HG03342 (cell line): ENCODE data around the gene MSANTD1.

Experiments
- ATAC-seq: cut with Tn5 transposase; IDR thresholded peaks from one replicate; pipeline ENCODE4 v1.9.1; 2021; ENCODE audit warnings: mild to moderate bottlenecking, moderate library complexity; ENCODE audit not compliant: unreplicated experiment

The MSANTD1 gene

DNA sequence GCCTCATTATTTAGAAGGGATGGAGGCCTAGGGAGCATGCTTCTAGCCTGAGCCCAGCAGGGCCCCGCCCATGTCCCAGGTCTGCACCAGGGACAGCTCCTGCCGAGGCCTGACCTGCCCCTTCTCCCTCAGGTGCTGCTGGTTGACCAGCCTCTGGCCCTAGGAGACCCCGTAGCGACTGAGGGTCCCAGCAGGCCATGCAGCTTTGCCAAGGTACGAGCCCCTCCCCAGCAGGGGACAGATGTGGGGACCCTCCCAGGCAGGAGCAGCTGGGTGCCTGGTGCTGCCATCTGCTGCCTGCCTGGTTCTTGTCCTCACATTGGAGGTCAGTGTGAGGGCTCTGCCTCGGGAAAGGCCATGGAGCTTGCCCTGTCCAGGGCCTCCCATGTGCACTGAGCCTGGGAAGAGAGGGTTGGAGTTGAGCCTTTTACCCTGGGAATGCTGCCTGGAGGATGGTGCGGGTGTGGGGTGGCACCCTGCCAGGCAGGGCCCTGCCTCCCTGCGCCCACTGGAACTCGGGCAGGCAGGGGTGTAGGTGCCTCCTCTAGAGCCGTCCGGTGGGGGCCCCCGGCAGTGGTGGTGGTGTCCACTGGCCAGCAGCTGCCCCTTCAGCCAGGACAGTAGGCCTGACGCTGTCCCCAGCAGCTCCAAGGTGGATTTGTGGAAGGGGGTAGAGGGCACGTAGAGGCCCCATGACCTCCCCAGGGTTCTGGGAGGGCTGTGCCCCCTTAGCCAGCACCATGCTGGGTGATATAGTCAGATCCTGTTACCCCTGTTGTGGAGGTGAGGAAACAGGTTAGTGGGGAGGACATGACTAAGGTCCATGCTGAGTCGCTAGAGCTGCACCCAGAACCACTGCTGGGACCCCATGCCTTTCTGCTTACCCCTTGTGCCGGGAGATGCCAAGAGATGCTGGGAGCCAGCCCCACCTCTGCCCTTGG, 2.2 kb upstream of the MSANTD1 start:
- no peak for ATAC-seq

DNA sequence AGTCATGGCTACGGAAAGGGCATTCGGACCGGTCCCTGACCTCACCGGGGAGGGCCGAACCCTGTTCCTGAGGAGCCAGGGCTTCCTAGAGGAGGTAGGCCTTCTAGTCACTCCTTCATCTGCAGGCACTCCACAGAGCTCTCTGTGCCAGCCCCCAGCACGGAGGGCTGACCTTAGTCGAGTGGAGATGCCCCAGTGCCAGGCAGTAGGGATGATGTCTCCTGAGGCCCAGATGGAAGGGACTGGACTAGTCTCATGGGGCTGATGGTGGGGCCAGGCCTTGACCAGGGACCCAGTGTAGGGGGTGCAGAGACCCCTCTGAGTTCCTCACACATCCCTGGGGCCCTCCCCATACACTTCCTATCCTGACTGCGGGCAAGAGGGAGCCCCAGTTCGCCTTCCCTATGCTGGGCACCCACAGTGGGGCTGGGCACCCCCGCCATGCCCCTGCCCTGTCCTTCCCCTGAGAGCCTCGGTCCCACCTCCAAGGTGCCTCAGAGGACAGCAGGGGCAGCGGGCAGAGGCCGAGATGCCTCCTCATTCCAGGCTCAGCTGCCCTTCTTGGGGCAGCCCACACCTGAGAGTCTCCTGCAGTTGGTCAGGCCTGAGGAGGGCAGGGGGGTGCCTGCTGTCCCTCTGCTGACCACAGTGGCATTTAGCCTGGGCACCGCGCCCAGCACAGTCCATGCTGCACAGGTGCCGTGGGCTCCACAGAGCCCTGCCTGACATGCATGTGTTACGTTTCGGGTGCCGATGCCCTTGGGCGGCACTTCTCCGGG, 1.4 kb upstream of the MSANTD1 start:
- no peak for ATAC-seq

DNA sequence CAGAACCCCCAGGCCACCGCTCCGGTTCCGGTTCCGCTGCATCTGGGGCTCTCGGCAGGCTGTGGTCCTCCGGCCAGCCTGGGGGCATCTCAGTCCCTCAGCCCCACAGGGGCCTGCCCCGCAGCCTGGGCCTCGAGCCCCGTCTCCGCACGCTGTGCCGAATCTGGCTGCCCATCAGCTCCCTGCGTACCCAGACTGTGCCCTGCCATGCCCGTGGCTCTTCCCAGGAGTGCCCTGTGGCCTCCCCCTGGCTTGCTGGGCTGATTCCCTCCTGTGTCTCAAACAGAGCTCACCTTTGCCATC, 830 bp upstream of the MSANTD1 start:
- ATAC-seq = no peak

DNA sequence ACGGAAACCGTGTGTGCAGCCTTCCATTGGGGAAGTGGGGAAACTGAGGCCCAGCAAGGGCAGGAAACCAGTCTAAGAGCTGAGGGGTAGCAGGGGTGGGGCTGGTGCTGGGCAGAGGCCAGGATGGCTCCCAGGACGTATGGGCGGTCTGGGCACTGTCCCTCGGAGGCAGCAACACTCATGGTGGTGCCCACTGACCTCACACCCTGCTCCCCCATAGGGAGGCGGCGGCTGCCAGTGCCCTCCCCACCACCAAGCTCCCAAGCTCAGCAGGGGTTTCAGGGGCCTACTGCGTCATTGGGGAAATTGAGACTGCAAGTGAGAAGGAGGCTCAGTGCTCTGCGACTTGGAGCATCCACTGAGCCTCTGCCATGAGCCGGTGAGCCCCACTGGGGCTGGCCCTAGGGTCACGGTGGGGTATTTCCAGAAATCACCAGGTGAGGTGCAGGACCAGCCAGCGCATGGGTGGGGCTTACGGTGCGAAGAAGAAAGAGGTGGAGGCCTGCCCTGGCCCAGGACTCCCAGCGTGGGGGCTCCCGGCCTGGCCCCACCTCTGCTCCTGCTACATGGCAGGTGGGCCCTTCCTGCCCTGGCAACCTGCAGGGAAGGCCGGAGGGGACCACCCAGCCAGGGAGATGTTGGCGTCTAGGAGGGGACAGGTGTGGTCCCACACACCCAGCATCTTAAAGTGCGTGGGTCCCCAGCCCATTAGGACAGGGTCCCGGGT, 915 bp downstream of the MSANTD1 start:
- no peak for ATAC-seq

DNA sequence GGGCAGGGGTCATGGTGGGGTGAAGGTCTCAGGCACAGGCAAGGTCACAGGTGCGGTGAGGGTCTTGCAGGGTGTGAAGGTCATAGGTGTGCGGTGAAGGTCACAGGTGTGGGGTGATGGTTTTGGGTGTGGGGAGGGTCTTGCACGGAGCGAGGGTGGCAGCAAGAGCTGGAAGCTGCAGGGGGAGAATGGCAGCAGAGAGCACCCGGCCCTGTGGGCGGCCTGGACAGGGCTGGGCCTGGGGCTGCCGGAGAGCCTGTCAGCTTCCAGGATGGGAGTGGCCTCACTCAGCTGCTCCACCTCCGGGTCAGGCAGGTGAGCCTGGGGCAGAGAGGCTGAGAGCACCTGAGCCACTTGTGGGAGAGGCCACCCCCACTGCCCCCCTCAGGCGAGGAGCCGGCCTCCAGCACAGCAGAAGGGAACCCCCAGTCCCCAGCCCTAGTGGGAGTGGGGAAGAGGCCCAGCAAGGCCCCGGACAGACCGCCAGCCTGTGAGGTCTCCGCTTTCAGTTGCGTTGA, 1.5 kb downstream of the MSANTD1 start:
- no peak for ATAC-seq

DNA sequence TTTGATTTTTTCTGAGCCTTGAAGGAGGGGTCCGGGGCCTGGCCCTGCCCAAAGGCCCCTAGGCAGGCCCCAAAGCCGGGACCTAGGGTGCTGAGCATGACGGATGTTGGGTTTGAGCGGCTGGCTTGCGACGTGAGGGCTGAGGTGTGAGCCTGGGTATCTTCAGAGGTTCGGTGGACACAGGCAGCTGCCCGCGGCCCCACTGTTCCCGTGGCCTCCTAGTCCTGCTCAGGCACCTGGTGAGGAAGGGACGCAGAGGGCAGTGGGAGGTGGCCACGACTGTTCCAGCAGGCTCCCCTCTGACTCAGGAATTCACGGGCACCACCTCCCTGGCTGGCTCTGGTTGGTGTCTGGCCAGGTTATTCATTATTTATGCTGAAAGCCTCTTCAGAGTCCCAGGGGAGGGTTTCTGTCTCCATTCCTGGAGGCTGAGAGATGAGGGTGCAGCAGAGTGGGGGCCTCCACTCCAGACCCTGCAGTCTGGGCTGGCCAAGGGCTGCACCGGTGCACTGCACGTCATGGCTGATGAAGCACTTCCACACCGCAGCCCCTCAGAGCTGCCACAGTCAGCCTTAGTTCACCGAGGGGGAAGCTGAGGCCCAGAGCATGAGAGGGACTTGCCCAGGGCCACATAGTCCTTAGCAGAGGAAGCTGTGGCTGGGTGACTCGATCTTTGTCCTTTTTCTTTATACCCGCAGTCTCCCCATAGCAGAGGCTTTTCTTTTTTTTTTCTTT, 2.2 kb downstream of the MSANTD1 start:
- no peak for ATAC-seq

DNA sequence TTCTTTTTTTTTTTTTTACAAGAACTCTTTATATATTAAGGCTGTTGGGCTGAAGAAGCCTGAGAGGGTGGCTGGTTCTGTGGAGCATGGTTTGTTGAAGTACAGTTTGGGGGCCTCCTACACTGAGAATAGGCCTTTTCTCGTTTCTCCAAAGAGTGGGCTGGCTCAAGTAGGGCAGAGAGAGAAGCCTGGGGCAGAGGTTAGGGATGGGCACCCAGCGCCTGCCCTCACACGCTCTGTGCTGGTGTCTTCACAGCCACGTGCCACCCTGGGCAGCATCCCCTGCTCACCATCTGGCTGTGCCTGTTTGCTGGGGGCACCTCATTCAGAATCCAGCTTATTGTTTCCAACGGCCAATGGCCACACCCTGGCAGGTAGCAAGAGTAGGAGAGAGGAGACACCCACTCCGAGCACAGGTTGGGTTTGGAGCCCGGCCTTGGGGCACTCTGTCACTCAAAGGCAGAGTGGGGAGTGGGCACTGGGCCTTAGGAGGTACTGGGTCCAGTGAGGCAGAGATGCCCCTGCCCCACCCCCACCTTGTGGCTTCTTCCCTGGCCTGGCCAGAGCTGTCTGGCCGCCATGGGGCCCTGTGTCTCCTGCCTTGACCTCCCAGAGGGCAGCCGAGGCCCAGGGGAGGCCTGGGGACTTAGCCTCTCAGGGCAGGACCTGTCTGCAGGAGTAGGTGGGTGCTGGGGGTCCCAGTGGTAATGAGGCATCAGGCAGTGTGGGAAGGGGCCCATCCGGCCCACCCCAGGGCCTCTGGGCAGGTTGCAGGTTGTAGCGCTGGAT, 2.9 kb downstream of the MSANTD1 start:
- no peak for ATAC-seq

DNA sequence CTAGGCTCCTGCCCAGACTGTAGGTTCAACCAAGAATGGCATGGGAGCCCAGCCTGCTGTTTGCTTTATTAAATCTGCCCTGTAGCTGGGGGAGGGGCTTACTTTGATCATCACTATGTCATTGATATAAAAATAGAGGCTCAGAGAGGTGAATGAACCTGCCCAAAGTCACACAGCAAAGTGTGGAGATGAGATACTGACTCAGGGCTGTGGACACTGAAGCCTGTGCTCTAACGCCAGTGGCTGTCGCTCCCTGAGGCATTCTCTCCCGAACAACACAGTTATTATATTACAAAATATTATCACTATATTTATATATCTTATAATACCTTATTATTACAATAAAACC, 3.5 kb downstream of the MSANTD1 start:
- no peak for ATAC-seq

DNA sequence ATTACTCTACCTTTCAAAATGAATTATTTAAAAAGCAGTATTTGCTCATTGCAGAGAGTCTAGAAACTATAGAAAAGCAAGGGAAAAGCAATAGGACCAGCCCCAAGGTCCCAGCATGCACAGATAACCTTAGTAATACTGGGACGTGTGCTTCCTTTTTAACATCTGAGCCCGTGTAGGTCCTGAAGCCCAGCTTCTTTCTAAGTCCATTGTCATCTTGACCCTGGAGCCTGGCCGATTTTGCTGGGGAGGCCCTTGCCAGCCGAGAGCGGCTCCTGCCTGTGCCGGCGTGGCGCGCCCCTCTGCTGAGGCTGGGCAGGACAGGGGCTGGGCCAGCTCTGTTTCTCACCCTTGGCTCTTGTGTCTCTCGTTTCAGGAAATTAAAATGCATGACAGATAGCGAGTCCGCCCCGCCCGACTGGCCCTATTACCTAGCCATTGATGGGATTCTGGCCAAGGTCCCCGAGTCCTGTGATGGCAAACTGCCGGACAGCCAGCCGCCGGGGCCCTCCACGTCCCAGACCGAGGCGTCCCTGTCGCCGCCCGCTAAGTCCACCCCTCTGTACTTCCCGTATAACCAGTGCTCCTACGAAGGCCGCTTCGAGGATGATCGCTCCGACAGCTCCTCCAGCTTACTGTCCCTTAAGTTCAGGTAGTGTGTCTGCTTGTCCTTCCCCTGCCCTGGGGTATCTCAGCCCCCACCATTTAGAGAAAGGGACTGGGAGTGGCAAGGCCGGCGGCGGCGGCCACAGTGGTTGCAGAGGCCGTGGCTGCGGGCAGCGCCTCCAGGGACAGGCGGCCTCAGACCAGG, 4.1 kb downstream of the MSANTD1 start:
- ATAC-seq = no peak

DNA sequence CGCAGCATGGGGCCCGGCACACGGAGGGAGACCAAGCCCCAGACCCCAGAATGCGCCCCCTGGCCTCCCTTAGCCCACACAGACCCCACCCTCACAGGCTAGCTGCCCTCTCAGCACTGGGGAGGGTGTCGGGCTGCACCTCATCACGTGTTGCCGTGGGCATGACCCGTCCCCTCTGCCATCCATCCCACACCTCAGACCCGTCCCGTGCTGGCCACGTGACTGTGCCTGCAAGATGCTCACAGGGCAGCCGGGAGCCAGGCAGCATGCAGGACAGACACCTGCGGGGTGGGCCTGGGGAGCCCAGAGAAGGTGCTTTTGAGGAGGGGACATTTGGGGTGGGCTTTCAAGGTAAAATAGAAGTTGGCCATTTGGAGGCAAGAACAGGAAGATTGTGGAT, 4.8 kb downstream of the MSANTD1 start:
- no peak for ATAC-seq

DNA sequence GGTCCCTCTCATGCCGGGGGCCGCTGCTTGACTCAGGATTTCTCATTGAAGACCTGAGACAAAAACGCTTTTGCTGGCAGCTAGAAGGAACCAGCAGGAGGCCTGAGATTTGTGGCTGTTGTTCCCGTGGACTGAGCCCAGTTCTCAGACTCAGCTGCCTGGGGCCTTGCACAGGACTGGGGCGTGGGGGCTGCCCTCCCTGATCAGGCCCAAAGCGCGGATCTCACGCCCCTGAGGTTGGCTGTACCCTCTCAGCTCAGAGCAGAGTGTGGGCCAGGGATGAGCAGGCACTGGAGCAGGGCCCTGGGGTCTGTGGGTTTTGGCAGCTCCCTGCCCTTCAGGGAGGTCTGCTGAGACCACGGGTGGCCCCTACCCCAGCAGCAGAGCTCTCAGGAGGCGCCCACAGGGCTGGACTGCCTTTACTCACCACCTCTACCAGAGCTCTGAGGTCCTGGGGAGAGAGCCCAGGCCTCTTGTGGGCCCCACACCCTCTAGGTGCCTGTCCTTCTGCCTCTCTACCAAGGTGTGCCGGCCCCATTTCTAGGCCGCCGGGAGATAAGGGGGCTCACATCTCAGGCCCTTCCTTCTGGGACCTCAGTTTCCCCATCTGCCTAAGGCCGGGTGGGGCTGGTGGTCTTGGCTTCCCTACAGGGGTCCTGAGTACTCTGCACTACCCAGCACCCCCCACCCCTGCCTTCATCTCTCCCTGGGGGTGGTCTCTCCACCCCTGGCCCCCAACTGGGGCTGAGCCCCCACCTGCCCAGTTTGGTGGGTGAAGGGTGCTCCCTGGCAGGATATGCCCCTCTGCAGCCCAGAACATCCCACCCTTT, 5.6 kb downstream of the MSANTD1 start:
- ATAC-seq = no peak

DNA sequence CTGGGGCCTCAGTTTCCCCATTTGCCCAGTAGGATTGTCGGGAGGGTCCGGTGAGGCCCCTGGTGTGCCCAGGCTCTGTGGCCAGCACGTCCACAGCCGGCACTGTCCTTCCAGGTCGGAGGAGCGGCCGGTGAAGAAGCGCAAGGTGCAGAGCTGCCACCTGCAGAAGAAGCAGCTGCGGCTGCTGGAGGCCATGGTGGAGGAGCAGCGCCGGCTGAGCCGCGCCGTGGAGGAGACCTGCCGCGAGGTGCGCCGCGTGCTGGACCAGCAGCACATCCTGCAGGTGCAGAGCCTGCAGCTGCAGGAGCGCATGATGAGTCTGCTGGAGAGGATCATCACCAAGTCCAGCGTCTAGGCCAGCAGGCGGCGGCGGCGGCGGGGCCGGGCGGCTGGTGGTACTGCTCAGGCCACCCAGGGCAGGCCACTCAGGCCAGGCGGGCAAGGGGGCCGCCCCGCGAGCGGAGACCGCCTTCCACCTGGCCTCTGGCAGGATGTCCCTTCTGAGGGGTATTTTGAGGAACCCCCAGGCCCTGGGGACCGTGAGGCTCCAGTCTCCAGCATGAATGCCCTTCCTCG, 6.7 kb downstream of the MSANTD1 start:
- ATAC-seq = no peak

DNA sequence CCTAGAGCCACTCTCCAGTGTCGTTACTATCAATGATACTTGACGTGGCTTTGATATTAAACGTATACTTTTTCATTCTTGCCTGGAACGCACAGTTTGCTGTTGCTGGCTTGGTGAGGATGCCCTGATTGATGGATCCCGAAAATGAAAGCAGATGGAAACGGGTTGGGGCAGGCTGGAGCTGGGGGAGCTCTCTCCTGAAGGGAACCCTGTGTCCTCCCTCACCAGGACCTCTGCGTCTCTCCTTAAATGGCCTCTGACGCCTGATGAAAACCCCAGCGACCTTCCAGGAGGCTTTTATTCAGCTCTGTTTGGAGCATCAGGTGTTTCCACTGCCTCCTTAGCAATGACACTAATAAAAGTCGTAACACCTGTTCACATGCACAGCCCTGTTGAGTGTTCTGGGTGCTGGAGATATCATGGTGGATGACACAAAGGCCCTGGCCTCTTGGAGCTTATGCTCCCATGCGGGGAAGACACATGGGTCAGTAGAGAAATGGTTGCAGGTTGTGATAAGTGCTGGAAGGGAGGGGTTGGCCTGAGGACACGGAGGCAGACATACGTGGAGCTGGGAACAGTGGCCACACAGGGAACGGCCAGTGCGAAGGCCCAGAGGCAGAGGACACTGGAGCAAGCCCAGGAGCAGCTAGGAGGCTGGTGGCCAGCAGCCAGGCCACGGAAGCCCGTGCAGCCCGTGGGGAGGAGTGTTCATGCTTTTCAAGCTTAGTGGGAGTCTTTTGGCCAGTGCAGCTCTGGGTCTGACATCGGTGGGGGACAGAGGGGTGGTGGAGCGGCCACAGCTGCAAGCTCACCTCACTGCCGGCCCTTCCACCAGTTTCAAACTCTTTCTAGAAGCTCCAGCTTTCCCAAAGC, 7.5 kb downstream of the MSANTD1 start:
- no peak for ATAC-seq

DNA sequence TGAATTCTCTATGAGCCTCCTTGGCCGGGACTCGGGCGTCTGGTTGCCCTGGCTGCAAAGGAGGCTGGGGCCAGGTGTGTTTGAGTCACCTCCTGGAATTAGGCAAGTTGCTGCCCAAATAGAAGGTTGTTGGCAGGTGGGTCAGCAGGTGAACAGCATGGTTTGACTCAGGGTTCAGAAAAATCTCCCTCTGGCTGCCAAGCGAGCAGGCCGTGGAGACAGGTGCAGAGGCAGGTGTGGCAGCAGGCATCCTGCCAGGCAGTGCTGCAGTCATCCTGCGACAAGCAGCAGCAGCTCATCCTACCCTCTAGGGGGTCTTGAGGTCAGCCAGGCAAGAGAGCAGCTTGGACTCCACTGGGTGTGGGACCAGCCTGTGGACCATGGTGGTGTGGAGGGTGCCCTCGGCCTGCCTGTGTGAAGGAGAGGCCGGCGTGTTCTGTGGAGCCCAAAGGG, 8.2 kb downstream of the MSANTD1 start:
- ATAC-seq = no peak

DNA sequence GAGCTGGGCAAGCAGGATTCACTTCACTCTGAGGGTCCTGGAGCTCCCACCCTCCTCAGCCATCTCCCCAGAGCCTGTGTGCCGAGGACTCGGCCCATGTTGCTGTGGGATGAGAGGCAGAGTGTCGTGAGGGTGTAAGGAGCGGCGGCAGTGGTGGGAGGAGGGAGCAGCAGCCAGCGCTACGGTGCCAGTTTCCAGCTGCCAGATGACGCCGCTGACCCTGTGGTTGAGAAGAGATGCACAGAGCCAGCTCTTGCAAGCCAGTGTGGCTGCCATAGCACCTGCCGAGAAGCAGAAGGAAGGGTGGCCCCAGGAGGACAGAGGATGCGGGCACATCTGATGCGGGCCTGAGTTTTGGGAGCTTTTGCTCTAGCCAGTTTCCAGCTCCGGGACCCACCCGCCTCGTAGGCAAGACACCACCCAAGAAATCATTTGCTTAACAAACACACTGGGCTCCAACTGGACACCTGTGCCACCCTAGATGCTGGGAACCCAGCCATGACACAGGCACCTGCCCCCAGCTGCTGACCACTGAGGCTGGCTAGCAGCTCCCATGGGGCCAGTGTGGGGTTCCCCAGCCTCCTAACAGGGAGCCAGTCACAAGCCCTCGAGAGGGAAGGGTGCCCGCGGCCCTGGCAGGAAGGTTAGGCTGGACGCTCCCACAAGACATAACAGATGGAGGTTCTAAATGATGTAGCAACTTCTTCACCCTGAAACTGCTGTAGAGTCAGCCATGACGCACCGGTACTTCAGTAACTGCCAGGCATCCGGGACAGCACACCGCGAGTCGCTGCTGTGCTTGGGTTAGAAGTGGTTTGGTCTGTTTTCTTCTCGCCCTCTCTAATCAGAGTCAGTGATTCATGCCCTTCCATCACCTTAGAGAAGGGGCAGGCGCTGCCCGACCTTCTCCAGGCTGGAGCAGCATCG, 8.9 kb downstream of the MSANTD1 start:
- no peak for ATAC-seq
